Body of pancreas (tissue), 4 donors: Measurements from ENCODE around the gene VWF.
"Not testable (repeated sequence)": the region's sequence is repeated elsewhere in the genome, so short reads cannot be mapped to it uniquely, and the experiment has no call there.

Experiments
- CTCF ChIP-seq, 7 experiments: fragments of 450-650 bp in 4 of 7; fragments of 200-600 bp in 3 of 7; sonication (generic) in 3 of 7; IDR thresholded peaks; one replicate each; pipeline ENCODE4 v1.5.1; 2016 to 2019; ENCODE audit warnings: antibody characterized with exemption in 7 of 7
- POLR2A ChIP-seq, 3 donors: fragments of 450-650 bp; IDR thresholded peaks; one replicate each; pipeline ENCODE4 v1.6.1; 2016; ENCODE audit warnings: antibody characterized with exemption in 3 of 3, mild to moderate bottlenecking in 2 of 3

- not testable (repeated sequence) for TF ChIP-seq CTCF, POLR2A (IDR thresholded peaks at IDR 0.05)
Measured at GRCh38 chr12:6159166-6160011, 34.9 kb upstream of the VWF start.
